Activated T-cell treated with anti-CD3 and anti-CD28 coated beads for 4 hours (primary cell): Measurements from ENCODE around the gene C6orf89.

Experiments used
- DNase-seq: peaks from one replicate; pipeline ENCODE4 v3.0.0-alpha.2; 2020

C6orf89 gene

GRCh38 chr6:36970892-36971842 is 85.4 kb downstream of the C6orf89 start:
- DNase-seq, result no peak

- DNase-seq, result no peak
Observed at GRCh38 chr6:36971921-36972673, 86.3 kb downstream of the C6orf89 start.

- no peak for DNase-seq
Observed at GRCh38 chr6:36973190-36973589, 87.4 kb downstream of the C6orf89 start.

- no peak for DNase-seq
Observed at GRCh38 chr6:36973647-36974046, 87.9 kb downstream of the C6orf89 start.

- no peak for DNase-seq
Observed at GRCh38 chr6:36975231-36976006, 89.7 kb downstream of the C6orf89 start.

- DNase-seq, result no peak
Observed at GRCh38 chr6:36976007-36976264, 90.2 kb downstream of the C6orf89 start.

GRCh38 chr6:36976509-36976908 is 90.8 kb downstream of the C6orf89 start:
- no peak for DNase-seq

- no peak for DNase-seq
Observed at GRCh38 chr6:36976931-36977330, 91.2 kb downstream of the C6orf89 start.

- DNase-seq, result no peak
Observed at GRCh38 chr6:36977470-36977941, 91.8 kb downstream of the C6orf89 start.
